ENCODE data around the gene NEU3.
"Not testable (repeated sequence)": the region's sequence is repeated elsewhere in the genome, so short reads cannot be mapped to it uniquely, and the experiment has no call there.

DNA sequence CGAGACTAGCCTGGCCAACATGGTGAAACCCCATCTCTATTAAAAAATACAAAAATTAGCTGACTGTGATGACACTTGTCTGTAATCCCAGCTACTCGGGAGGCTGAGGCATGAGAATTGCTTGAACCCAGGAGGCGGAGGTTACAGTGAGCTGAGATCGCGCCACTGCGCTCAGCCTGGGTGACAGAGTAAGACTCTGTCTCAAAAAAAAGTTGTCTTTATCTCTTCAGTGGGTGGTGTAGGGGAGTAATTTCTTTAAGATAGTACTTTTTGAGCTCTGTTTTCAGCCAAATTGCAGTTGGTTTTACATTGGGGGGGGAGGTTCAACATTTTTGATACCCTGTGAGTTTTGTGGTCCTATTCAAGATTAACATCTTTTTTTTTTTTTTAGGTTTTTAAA is 28.6 kb upstream of the NEU3 start:
- TF ChIP-seq CTCF (IDR thresholded peaks at IDR 0.05 in 4 of 5, conservative IDR thresholded peaks at IDR 0.05 in 1 of 5); POLR2A (IDR thresholded peaks at IDR 0.05): not testable (repeated sequence)
